HuH-7.5 (cell line): Measurements from ENCODE around the gene SLC37A2.

Source experiments
- DNase-seq: peaks from one replicate; pipeline ENCODE4 v3.0.0; 2011; ENCODE audit warnings: low spot score

The SLC37A2 gene

GRCh38 chr11:125071435-125071834, 8.3 kb downstream of the SLC37A2 start:
- DNase-seq: no peak

- DNase-seq: no peak
Measured at GRCh38 chr11:125071846-125072217, 8.7 kb downstream of the SLC37A2 start.

GRCh38 chr11:125072218-125072960, 9.3 kb downstream of the SLC37A2 start:
- DNase-seq: no peak

GRCh38 chr11:125072961-125073590, 10.0 kb downstream of the SLC37A2 start:
- DNase-seq: no peak

GRCh38 chr11:125073616-125074483, 10.7 kb downstream of the SLC37A2 start:
- no peak for DNase-seq

GRCh38 chr11:125074511-125075241, 11.6 kb downstream of the SLC37A2 start:
- no peak for DNase-seq

GRCh38 chr11:125075242-125075625, 12.1 kb downstream of the SLC37A2 start:
- DNase-seq: no peak

- no peak for DNase-seq
Measured at GRCh38 chr11:125075900-125076317, 12.8 kb downstream of the SLC37A2 start.

GRCh38 chr11:125076378-125076945, 13.4 kb downstream of the SLC37A2 start:
- no peak for DNase-seq

GRCh38 chr11:125078016-125078415, 14.9 kb downstream of the SLC37A2 start:
- no peak for DNase-seq

- no peak for DNase-seq
Measured at GRCh38 chr11:125078516-125079140, 15.5 kb downstream of the SLC37A2 start.

GRCh38 chr11:125079151-125079877, 16.2 kb downstream of the SLC37A2 start:
- no peak for DNase-seq

- DNase-seq: no peak
Measured at GRCh38 chr11:125079878-125080530, 16.9 kb downstream of the SLC37A2 start.

GRCh38 chr11:125080531-125080911, 17.4 kb downstream of the SLC37A2 start:
- no peak for DNase-seq

- DNase-seq: no peak
Measured at GRCh38 chr11:125081098-125081798, 18.1 kb downstream of the SLC37A2 start.

GRCh38 chr11:125082040-125082439, 18.9 kb downstream of the SLC37A2 start:
- DNase-seq: no peak

GRCh38 chr11:125082611-125083311, 19.7 kb downstream of the SLC37A2 start:
- DNase-seq: no peak

- DNase-seq: no peak
Measured at GRCh38 chr11:125083312-125084056, 20.4 kb downstream of the SLC37A2 start.
